Prostate gland (tissue), 2 donors: ENCODE data around the gene SPATS2.

Source experiments
- CTCF ChIP-seq, 4 experiments: fragments of 200-600 bp in 2 of 4; fragments of 450-650 bp in 2 of 4; sonication (generic) in 2 of 4; IDR thresholded peaks; 1 replicate in 3 of 4; 2 replicates in 1 of 4; pipeline ENCODE4 v1.5.1; 2016 to 2019; ENCODE audit warnings: antibody characterized with exemption in 4 of 4, mild to moderate bottlenecking in 2 of 4, moderate library complexity in 2 of 4
- POLR2A ChIP-seq: fragments of 450-650 bp; IDR thresholded peaks from one replicate; pipeline ENCODE4 v1.6.1; 2016; ENCODE audit warnings: antibody characterized with exemption, mild to moderate bottlenecking
- POLR2AphosphoS5 ChIP-seq: sonication (generic); formaldehyde crosslinking; IDR thresholded peaks from one replicate; pipeline ENCODE4 v1.6.1; 2017; ENCODE audit warnings: antibody characterized with exemption

GRCh38 chr12:49564686-49565405 lies 197.6 kb downstream of the SPATS2 start:
- TF ChIP-seq CTCF (IDR thresholded peaks at IDR 0.05) = no peak
- TF ChIP-seq POLR2A = no peak
- TF ChIP-seq POLR2AphosphoS5 = no peak
